ENCODE data around the gene PMPCB.

PMPCB gene

DNA sequence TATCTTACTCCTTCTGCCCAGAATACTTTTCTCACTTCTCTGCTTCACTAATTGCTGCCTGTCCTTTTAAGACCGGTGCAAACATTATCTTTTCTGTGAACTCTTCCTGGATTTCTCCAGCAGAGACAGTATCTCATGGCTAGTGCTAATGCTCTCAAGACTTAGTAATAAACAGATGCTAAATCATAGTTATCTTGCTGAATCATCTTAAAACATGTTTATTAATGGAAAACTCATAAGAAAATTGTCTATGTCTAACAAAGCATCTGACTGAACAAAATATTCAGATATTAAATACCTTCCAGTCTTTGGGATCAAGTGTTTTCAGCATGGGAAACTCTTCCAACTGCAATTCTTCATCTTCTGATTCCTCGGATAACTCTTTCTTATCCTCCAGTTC lies 44.2 kb downstream of the PMPCB start:
- Histone ChIP-seq H3K27me3 (ENCODE audit: insufficient read depth, low read length, poor library complexity, severe bottlenecking) (no peaks in the 10 kb centered on the region), H3K4me2 (ENCODE audit: low read depth, low read length, poor library complexity, severe bottlenecking) (peak overlapping the region; percentile 93), H3K4me1 (ENCODE audit: insufficient read depth, low read length, poor library complexity, severe bottlenecking) (peaks cover 29% of the 10 kb centered on the region), H3K79me2 (ENCODE audit: insufficient read depth, low read length) (peaks cover 70% of the 10 kb centered on the region), H4K20me1 (ENCODE audit: insufficient read depth, low read length, poor library complexity, severe bottlenecking) (peaks cover 37% of the 10 kb centered on the region), H3K36me3 (ENCODE audit: insufficient read depth, low read length) (peaks cover 26% of the 10 kb centered on the region), H3K4me3 (ENCODE audit: low read length, poor library complexity, severe bottlenecking) (peak overlapping the region; percentile 64), H3K9me2 (replicated peaks; ENCODE audit: low read depth, low read length) (no peaks in the 10 kb centered on the region), H3F3A (ENCODE audit: low read depth) (no peaks in the 10 kb centered on the region), H3K9ac (ENCODE audit: low read depth, low read length, poor library complexity, severe bottlenecking) (peak overlapping the region; percentile 38), H3K9me3 (ENCODE audit: insufficient read depth, low read depth, low read length) (no peaks in the 10 kb centered on the region), H2AFZ (ENCODE audit: low read length) (no peak overlapping the region)
- TF ChIP-seq, protein P1, sequence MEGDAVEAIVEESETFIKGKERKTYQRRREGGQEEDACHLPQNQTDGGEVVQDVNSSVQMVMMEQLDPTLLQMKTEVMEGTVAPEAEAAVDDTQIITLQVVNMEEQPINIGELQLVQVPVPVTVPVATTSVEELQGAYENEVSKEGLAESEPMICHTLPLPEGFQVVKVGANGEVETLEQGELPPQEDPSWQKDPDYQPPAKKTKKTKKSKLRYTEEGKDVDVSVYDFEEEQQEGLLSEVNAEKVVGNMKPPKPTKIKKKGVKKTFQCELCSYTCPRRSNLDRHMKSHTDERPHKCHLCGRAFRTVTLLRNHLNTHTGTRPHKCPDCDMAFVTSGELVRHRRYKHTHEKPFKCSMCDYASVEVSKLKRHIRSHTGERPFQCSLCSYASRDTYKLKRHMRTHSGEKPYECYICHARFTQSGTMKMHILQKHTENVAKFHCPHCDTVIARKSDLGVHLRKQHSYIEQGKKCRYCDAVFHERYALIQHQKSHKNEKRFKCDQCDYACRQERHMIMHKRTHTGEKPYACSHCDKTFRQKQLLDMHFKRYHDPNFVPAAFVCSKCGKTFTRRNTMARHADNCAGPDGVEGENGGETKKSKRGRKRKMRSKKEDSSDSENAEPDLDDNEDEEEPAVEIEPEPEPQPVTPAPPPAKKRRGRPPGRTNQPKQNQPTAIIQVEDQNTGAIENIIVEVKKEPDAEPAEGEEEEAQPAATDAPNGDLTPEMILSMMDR (conservative IDR thresholded peaks at IDR 0.05; ENCODE audit: low read length): no peak
- TF ChIP-seq EZH2phosphoT487 (IDR thresholded peaks at IDR 0.05; ENCODE audit: borderline replicate concordance): no peak

DNA sequence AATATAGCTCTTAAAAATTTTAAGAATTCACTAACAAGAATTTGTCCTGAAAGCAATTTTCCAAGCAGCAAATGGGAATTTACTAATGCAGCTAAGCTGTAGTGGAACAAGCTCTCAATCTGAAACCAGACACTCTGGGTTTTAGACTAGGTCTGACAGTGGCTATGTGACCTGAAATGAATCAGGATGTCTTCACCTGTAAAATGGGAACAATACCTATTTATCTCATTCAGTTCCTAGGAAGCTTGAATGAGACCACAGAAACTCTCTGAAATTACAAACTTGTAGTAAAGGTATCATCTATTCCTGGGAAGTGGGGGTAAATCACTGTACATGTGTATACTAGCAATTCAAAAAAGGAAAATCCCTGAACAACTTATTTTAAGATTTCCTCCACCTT lies 46.1 kb downstream of the PMPCB start:
- no peak for TF ChIP-seq EZH2phosphoT487 (IDR thresholded peaks at IDR 0.05; ENCODE audit: borderline replicate concordance)
- TF ChIP-seq, protein P1 (conservative IDR thresholded peaks at IDR 0.05; ENCODE audit: low read length): no peak
- Histone ChIP-seq H4K20me1 (ENCODE audit: insufficient read depth, low read length, poor library complexity, severe bottlenecking) (peaks cover 34% of the 10 kb centered on the region), H3K4me2 (ENCODE audit: low read depth, low read length, poor library complexity, severe bottlenecking) (peak overlapping the region; percentile 90), H3K4me3 (ENCODE audit: low read length, poor library complexity, severe bottlenecking) (peak overlapping the region; percentile 89), H3K9ac (ENCODE audit: low read depth, low read length, poor library complexity, severe bottlenecking) (peak overlapping the region; percentile 86), H2AFZ (ENCODE audit: low read length) (no peak overlapping the region), H3K9me3 (ENCODE audit: insufficient read depth, low read depth, low read length) (no peaks in the 10 kb centered on the region), H3K4me1 (ENCODE audit: insufficient read depth, low read length, poor library complexity, severe bottlenecking) (peaks cover 37% of the 10 kb centered on the region), H3K79me2 (ENCODE audit: insufficient read depth, low read length) (peaks cover 74% of the 10 kb centered on the region), H3K27me3 (ENCODE audit: insufficient read depth, low read length, poor library complexity, severe bottlenecking) (no peaks in the 10 kb centered on the region), H3F3A (ENCODE audit: low read depth) (no peaks in the 10 kb centered on the region), H3K9me2 (replicated peaks; ENCODE audit: low read depth, low read length) (no peaks in the 10 kb centered on the region), H3K36me3 (ENCODE audit: insufficient read depth, low read length) (peaks cover 10% of the 10 kb centered on the region; the same call in 1 of the 2 replicates)

DNA sequence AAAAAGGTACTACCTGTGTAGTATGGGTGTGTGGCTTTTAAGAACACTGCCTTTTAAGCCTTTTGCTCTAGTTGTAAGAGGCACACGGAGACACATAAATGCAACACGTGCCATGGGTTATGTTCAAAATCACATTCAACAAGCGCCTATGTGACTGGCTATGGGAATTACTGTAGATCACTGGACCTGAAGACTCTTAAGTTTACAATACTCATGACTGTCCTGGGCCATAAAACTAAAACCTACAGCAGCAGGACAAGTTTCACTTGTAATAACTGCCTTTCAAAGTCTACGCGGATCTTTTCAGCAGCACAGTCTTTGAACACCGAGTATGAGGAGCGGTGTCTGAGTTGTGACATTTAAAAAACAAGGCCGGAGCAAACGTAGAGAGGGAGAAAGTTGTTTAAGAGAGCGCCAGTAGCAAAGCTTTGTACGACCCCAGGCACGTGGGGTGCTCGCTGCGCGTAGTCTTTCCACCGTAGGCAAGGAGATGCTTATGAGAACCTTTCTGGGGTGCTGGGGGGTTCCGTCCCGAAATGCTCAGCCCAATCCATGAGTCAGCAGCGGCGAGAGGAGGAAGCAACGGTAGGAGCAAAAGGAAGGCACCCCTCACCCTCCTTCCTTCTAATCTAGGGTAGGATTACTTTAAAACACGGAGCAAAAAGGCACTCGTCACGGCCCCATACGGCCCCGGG lies 46.7 kb downstream of the PMPCB start:
- H3K36me3 ChIP-seq (ENCODE audit: insufficient read depth, low read length): peaks cover 9% of the 10 kb centered on the region; the same call in 1 of the 2 replicates
- H3K27me3 ChIP-seq (ENCODE audit: insufficient read depth, low read length, poor library complexity, severe bottlenecking): no peaks in the 10 kb centered on the region
- H3K9me3 ChIP-seq (ENCODE audit: insufficient read depth, low read depth, low read length): no peaks in the 10 kb centered on the region
- H3K9ac ChIP-seq (ENCODE audit: low read depth, low read length, poor library complexity, severe bottlenecking): peak overlapping the region; percentile 86
- no peaks in the 10 kb centered on the region for H3F3A ChIP-seq (ENCODE audit: low read depth)
- H3K9me2 ChIP-seq (replicated peaks; ENCODE audit: low read depth, low read length): no peaks in the 10 kb centered on the region
- TF ChIP-seq EZH2phosphoT487 (IDR thresholded peaks at IDR 0.05; ENCODE audit: borderline replicate concordance): no peak
- TF ChIP-seq, protein P1 (conservative IDR thresholded peaks at IDR 0.05; ENCODE audit: low read length): no peak
- H4K20me1 ChIP-seq (ENCODE audit: insufficient read depth, low read length, poor library complexity, severe bottlenecking): peaks cover 36% of the 10 kb centered on the region
- peak overlapping the region; percentile 89 for H3K4me3 ChIP-seq (ENCODE audit: low read length, poor library complexity, severe bottlenecking)
- peak overlapping the region; percentile 100 for H2AFZ ChIP-seq (ENCODE audit: low read length)
- H3K4me1 ChIP-seq (ENCODE audit: insufficient read depth, low read length, poor library complexity, severe bottlenecking): peaks cover 42% of the 10 kb centered on the region
- peaks cover 78% of the 10 kb centered on the region for H3K79me2 ChIP-seq (ENCODE audit: insufficient read depth, low read length)
- H3K4me2 ChIP-seq (ENCODE audit: low read depth, low read length, poor library complexity, severe bottlenecking): peak overlapping the region; percentile 90
